HepG2 (cell line): Measurements from ENCODE around the gene AAR2. TPM values are rescaled to one million over a fixed set of nuclear protein-coding genes. Genes with fewer than 3 reads are reported as not detected.

Experiments
- ATAC-seq: fragments of 200-7000 bp; cut with Tn5 transposase; 3 replicates; pipeline ENCODE4 v1.9.1; 2020; ENCODE audit warnings: mild to moderate bottlenecking, moderate library complexity
- BruUV-seq: library from RNA; stranded (reverse); fragments of 400-500 nt; replicated peaks from 2 replicates; lab custom pipeline; 2021; lab: Mats Ljungman, UMichigan
- CTCF ChIA-PET: fragments of 300-600 bp; formaldehyde crosslinking; extraction: SDS; loops from one replicate; lab custom pipeline; 2021; ENCODE audit warnings: low total read pairs, inconsistent platforms, low intra/inter-chr PET ratio; lab: Yijun Ruan, JAX
- POLR2A ChIA-PET: fragments of 350-600 bp; sonication (Branson Sonifier 250); formaldehyde crosslinking; loops from one replicate; lab custom pipeline; 2020; ENCODE audit warnings: antibody characterized with exemption, inconsistent platforms; lab: Yijun Ruan, JAX
- DNase-seq: peaks from one replicate; pipeline ENCODE4 v3.0.0-alpha.2; 2015; ENCODE audit warnings: low spot score
- FAIRE-seq: peaks from 3 replicates; lab custom pipeline; 2011; peaks lifted over from hg19 to GRCh38; lab: Jason Lieb, UNC
- H2AFZ ChIP-seq: one replicate; pipeline ENCODE4 v1.6.1; 2011; ENCODE audit warnings: low read length, inconsistent platforms
- H3K27ac ChIP-seq: fragments of 300-600 bp; 3 replicates; pipeline ENCODE4 v1.8.0; 2011; ENCODE audit warnings: mixed run types, mild to moderate bottlenecking, mixed read lengths, low read length, inconsistent platforms; ENCODE audit not compliant: insufficient read depth; ENCODE audit errors: extremely low read length
- H3K27me3 ChIP-seq, 2 experiments: fragments of 200-600 bp in 1 of 2; 2 replicates in 1 of 2; 3 replicates in 1 of 2; pipeline versions ENCODE4 v1.6.0 to v1.8.0; 2011; ENCODE audit warnings: low read length in 2 of 2, mild to moderate bottlenecking in 2 of 2, moderate library complexity in 2 of 2, inconsistent platforms in 1 of 2; ENCODE audit not compliant: insufficient read depth in 2 of 2, control insufficient read depth in 1 of 2
- H3K36me3 ChIP-seq, 2 experiments: fragments of 200-600 bp in 1 of 2; replicated peaks in 1 of 2; 2 replicates in 1 of 2; 3 replicates in 1 of 2; pipeline versions ENCODE4 v1.5.1 to v1.8.0; 2011; ENCODE audit warnings: low read length in 2 of 2, inconsistent platforms in 1 of 2; ENCODE audit not compliant: insufficient read depth in 2 of 2, control insufficient read depth in 1 of 2
- H3K4me1 ChIP-seq: 2 replicates; pipeline ENCODE4 v1.5.1; 2012; ENCODE audit warnings: low read length, inconsistent platforms; ENCODE audit not compliant: insufficient read depth
- H3K4me2 ChIP-seq: 2 replicates; pipeline ENCODE4 v1.6.0; 2011; ENCODE audit warnings: low read depth, low read length, inconsistent platforms
- H3K4me3 ChIP-seq, 3 experiments: fragments of 200-600 bp in 1 of 3; sonication (generic), shearing (Covaris generic) in 1 of 3; replicated peaks in 1 of 3; 2 replicates each; pipeline ENCODE4 v1.5.1; 2011 to 2016; ENCODE audit warnings: low read length in 3 of 3, inconsistent platforms in 2 of 3, low read depth in 2 of 3, mild to moderate bottlenecking in 2 of 3, control low read depth in 1 of 3, mixed read lengths in 1 of 3; ENCODE audit not compliant: insufficient read depth in 1 of 3
- H3K79me2 ChIP-seq: one replicate; pipeline ENCODE4 v1.6.1; 2011; ENCODE audit warnings: low read length, inconsistent platforms; ENCODE audit not compliant: insufficient read depth
- H3K9ac ChIP-seq: 2 replicates; pipeline ENCODE4 v1.6.0; 2011; ENCODE audit warnings: mild to moderate bottlenecking, low read depth, low read length, inconsistent platforms; ENCODE audit not compliant: insufficient read depth
- H3K9me3 ChIP-seq: 2 replicates; pipeline ENCODE4 v1.5.1; 2012; ENCODE audit warnings: mild to moderate bottlenecking, low read length
- H4K20me1 ChIP-seq: 2 replicates; pipeline ENCODE4 v1.6.0; 2011; ENCODE audit warnings: inconsistent platforms, mild to moderate bottlenecking, low read length, moderate library complexity; ENCODE audit not compliant: insufficient read depth
- ARNTL ChIP-seq: sonication (generic); formaldehyde crosslinking; IDR thresholded peaks from 2 replicates; pipeline ENCODE4 v1.4.0; 2020; ENCODE audit warnings: mild to moderate bottlenecking, missing genetic modification reagents
- BATF2 ChIP-seq: sonication (generic); formaldehyde crosslinking; IDR thresholded peaks from 2 replicates; pipeline ENCODE4 v1.8.0; 2022; ENCODE audit warnings: mild to moderate bottlenecking, missing genetic modification reagents, moderate library complexity
- FOXK1 ChIP-seq: sonication (generic); formaldehyde crosslinking; IDR thresholded peaks from 2 replicates; pipeline ENCODE4 v1.4.0; 2020; ENCODE audit warnings: low read depth, missing genetic modification reagents, borderline replicate concordance
- MAFG ChIP-seq: sonication (generic); formaldehyde crosslinking; IDR thresholded peaks from 2 replicates; pipeline ENCODE4 v1.5.1; 2020; ENCODE audit warnings: mild to moderate bottlenecking, missing genetic modification reagents
- PRMT3 ChIP-seq: sonication (generic); formaldehyde crosslinking; IDR thresholded peaks from 2 replicates; pipeline ENCODE4 v1.8.1; 2022; ENCODE audit warnings: low read depth, mild to moderate bottlenecking, moderate library complexity, missing genetic modification reagents, borderline replicate concordance
- RFX3 ChIP-seq: IDR thresholded peaks from 2 replicates; pipeline ENCODE4 v1.6.1; 2016; ENCODE audit warnings: missing biosample characterization, missing genetic modification reagents
- SSRP1 ChIP-seq: IDR thresholded peaks from 2 replicates; pipeline ENCODE4 v1.6.1; 2016; ENCODE audit warnings: control low read depth
- TOE1 ChIP-seq: sonication (generic); formaldehyde crosslinking; IDR thresholded peaks from 2 replicates; pipeline ENCODE4 v1.4.0; 2020; ENCODE audit warnings: mild to moderate bottlenecking, missing genetic modification reagents
- ZMYM4 ChIP-seq: sonication (generic); formaldehyde crosslinking; IDR thresholded peaks from 2 replicates; pipeline ENCODE4 v1.8.1; 2023; ENCODE audit warnings: mild to moderate bottlenecking, missing genetic modification reagents
- ZNF234 ChIP-seq: sonication (generic); formaldehyde crosslinking; conservative IDR thresholded peaks from 2 replicates; pipeline ENCODE4 v1.5.1; 2020; ENCODE audit warnings: mild to moderate bottlenecking, missing genetic modification reagents
- ZNF510 ChIP-seq: sonication (generic); formaldehyde crosslinking; IDR thresholded peaks from 2 replicates; pipeline ENCODE4 v1.4.0; 2020; ENCODE audit warnings: low read depth, mild to moderate bottlenecking, missing genetic modification reagents
- ZNF792 ChIP-seq: IDR thresholded peaks from 2 replicates; pipeline ENCODE4 v1.6.1; 2016
- ZSCAN9 ChIP-seq: IDR thresholded peaks from 2 replicates; pipeline ENCODE4 v1.6.1; 2016; ENCODE audit warnings: borderline replicate concordance
- WGBS: methylation state at CpG from one replicate; pipeline ENCODE4 v1.1.6; 2017; ENCODE audit warnings: low lambda C conversion rate; 5-methylcytosine and 5-hydroxymethylcytosine counted together
- in situ Hi-C: cut with HindIII; loops from 2 replicates; pipeline ENCODE4 v1.10.0; 2017; ENCODE audit warnings: low pct_unique_long_range_greater_than_20kb; ENCODE audit not compliant: extremely low pct_ligation_motif_present
- intact Hi-C: fragments of 100-400 bp; cut with micrococcal nuclease; formaldehyde crosslinking; loops from one replicate; pipeline ENCODE4 v1.10.0; 2022; ENCODE audit not compliant: unreplicated experiment
- polyA plus RNA-seq, 8 experiments: library from polyadenylated mRNA; depleted of rRNA in 3 of 8; stranded (reverse) in 7 of 8; unstranded in 1 of 8; fragments of >200 nt; fragmentation: Illumina TruSeq in 4 of 8; extraction: Trizol in 4 of 8; gene quantifications; 2 replicates each; pipeline versions ENCODE4 v1.2.1 to v1.2.3, GENCODE V29; 2011 to 2016; ENCODE audit warnings: low read depth in 4 of 8, missing spikeins in 1 of 8, mixed read lengths in 1 of 8; ENCODE audit not compliant: insufficient read depth in 1 of 8
- total RNA-seq, 5 experiments: library from RNA; depleted of rRNA; stranded (reverse); fragments of >200 nt; fragmentation: Illumina TruSeq; extraction: Trizol; gene quantifications; 2 replicates each; pipeline ENCODE4 v1.2.3, GENCODE V29; 2016; ENCODE audit warnings: low read depth in 1 of 5

Gene AAR2
- total and polyA plus RNA-seq, 2 of the 13 experiments (the other 11 are each of a cell fraction or from before 2014, with no cell fraction given), result 45.2 to 46.2 TPM

- intact Hi-C loops, result no loop called here
- TF ChIP-seq ZNF510 (CRISPR knock-in tag), result no peak
- TF ChIP-seq ZNF234 (CRISPR knock-in tag), result no peak
- TF ChIP-seq TOE1 (CRISPR knock-in tag), result no peak
- no peak for TF ChIP-seq ZNF792
- TF ChIP-seq ZSCAN9 (CRISPR knock-in tag), result no peak
- TF ChIP-seq SSRP1 (CRISPR knock-in tag), result no peak
- no peak for TF ChIP-seq MAFG (CRISPR knock-in tag)
- no peak for TF ChIP-seq FOXK1 (CRISPR knock-in tag)
- no peak for TF ChIP-seq PRMT3 (CRISPR knock-in tag)
- TF ChIP-seq BATF2 (CRISPR knock-in tag), result no peak
- no peak for TF ChIP-seq ZMYM4
- TF ChIP-seq ARNTL (CRISPR knock-in tag), result no peak
- no peak for TF ChIP-seq RFX3 (CRISPR knock-in tag)
- H3K4me3 ChIP-seq, result no peak overlapping the region
- in situ Hi-C loops, result loop anchor here (10.0 kb wide), 1 partner anchor 60 kb away; no protein-coding TSS in a partner anchor
- no peaks in the 10 kb centered on the region for H3K9me3 ChIP-seq
- ChIA-PET POLR2A (no interaction called here), CTCF (no interaction called here)
- H4K20me1 ChIP-seq, result no peaks in the 10 kb centered on the region
- H3K9ac ChIP-seq, result no peak overlapping the region
- no peak overlapping the region for H3K27ac ChIP-seq
- H3K27me3 ChIP-seq, result no peaks in the 10 kb centered on the region; a peak in 1 of 5 replicates
- DNase-seq (no peak), FAIRE-seq (no peak), ATAC-seq (no peak)
- BruUV-seq, result no TSS peak
- no peak overlapping the region for H2AFZ ChIP-seq
- H3K79me2 ChIP-seq, result no peaks in the 10 kb centered on the region
- no peak overlapping the region for H3K4me2 ChIP-seq
- 70% methylated on average over 5 of the region's 5 CpGs for WGBS
- no peaks in the 10 kb centered on the region for H3K4me1 ChIP-seq
- H3K36me3 ChIP-seq, result peaks cover 0 to 2% of the 10 kb centered on the region in 2 experiments; a peak in 2 of 5 replicates
These were observed 48.5 kb downstream of the AAR2 start for GRCh38 chr20:36284751-36285150.
